IPS DF 19.7 (cell line): ENCODE results near the gene RAPGEF6.
"Not testable (repeated sequence)": the region's sequence is repeated elsewhere in the genome, so short reads cannot be mapped to it uniquely, and the experiment has no call there.

ENCODE experiments used
- DNase-seq: peaks from one replicate; pipeline ENCODE4 v3.0.0-alpha.2; 2013; ENCODE audit warnings: low read depth, low spot score

The RAPGEF6 gene

GRCh38 chr5:131608597-131608996 lies 26.4 kb downstream of the RAPGEF6 start:
- no peak for DNase-seq

DNA sequence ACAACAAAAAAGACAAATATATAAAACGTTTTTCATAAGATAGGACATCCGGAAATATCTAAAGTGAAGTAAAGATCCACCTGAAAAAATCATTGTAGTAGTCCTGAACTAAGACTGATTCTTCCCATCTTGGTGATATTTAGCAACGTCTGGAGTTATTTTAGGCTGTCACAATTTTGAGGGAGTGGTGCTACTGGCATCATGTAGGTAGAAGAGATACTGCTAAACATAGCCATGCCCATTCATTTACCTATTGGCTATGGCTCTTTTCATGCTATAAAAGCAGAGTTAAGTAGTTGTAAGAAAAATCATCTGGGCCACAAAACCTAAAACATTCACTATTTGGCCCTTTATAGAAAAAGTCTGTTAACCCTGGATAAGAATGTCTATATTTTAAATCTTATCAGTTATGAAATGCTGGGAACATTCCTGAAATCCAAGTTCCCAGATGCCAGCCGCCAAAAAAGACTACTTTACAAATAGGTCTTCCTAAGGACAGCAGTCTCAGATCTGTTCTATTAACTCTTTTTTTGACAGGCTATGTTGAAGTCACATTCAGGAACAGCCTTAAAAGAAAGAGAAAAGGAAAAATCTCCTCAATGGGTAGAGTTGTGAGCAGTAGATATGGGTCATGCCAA lies 27.0 kb downstream of the RAPGEF6 start:
- no peak for DNase-seq

GRCh38 chr5:131607418-131607817 lies 27.6 kb downstream of the RAPGEF6 start:
- DNase-seq, result no peak

GRCh38 chr5:131605086-131605485 lies 29.9 kb downstream of the RAPGEF6 start:
- no peak for DNase-seq

DNA sequence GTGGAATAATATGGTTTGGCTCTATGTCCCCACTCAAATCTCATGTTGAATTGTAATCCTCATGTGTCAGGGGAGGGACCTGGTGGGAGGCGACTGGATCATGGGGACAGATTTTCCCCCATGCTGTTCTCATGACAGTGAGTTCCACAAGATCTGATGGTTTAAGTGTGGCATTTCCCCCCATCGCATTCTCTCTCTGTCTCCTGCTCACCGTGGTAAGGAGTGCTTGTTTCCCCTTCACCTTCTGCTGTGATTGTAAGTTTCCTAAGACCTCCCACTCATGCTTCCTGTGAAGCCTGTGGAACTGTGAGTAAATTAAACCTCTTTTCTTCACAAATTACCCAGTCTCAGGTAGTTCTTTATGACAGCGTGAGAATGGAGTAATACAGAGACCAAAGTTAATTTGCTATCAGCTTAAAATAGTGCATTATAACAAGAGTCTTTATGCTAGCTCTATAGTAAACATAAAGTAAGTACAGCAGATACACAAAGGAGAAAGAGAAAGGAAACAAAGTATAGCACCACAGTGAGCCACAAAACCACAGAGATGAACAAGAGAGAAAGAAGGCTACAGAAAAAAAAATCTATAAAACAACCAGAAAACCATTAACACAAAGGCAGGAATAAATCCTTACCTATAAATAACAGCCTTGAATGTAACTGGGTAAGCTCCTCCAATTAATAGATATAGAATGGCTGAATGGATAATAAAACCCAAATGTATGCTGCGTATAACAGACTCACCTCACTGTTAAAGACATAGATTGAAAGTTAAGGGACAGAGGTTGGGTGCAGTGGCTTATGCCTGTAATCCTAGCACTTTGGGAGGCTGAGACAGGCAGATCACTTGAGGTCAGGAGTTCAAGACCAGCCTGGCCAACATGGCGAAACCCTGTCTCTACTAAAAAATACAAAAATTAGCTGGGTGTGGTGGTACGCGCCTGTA lies 39.7 kb downstream of the RAPGEF6 start:
- no peak for DNase-seq

DNA sequence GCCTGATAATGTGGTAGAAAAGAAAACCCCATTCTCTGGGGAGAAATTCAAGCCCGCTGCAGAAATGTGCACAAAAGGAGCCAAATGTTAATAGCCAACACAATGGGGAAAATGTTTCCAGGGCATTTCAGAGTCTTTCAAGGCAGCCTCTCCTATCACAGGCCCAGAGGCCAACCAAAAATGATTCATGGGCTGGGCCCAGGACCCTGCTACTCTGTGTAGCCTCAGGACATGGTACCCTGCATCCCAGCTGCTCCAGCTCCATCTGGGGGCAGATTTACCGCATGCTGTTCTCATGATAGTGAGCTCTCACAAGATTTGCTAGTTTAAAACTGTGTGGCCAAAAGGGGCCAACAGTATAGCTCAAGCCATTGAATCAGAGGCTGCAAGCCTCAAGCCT lies 41.1 kb downstream of the RAPGEF6 start:
- no peak for DNase-seq

- not testable (repeated sequence) for DNase-seq
Measured at GRCh38 chr5:131593436-131593835, 41.6 kb downstream of the RAPGEF6 start.

GRCh38 chr5:131589510-131590348 lies 45.3 kb downstream of the RAPGEF6 start:
- DNase-seq, result peak; percentile 47

DNA sequence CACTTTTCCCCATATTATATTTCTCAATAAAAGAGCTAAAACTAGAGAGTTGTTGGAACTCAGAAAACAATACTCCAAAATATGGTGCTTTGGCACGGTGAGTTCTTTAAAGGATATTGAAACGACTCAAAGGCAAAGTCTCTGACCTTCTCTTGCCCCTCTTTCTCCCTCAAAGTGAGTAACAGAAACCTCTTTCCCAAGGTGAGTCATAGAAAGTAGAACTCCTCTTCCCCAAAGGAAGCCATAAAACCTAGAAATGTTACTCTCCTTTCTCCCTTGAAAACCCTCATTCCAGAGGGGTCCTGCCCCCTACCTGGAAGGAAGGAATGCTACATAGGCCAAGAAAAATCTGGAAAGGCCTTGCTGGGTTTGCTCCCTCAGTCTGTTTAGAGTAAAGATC lies 47.5 kb downstream of the RAPGEF6 start:
- DNase-seq, result no peak

- DNase-seq, result no peak
Measured at GRCh38 chr5:131581702-131582101, 53.3 kb downstream of the RAPGEF6 start.

DNA sequence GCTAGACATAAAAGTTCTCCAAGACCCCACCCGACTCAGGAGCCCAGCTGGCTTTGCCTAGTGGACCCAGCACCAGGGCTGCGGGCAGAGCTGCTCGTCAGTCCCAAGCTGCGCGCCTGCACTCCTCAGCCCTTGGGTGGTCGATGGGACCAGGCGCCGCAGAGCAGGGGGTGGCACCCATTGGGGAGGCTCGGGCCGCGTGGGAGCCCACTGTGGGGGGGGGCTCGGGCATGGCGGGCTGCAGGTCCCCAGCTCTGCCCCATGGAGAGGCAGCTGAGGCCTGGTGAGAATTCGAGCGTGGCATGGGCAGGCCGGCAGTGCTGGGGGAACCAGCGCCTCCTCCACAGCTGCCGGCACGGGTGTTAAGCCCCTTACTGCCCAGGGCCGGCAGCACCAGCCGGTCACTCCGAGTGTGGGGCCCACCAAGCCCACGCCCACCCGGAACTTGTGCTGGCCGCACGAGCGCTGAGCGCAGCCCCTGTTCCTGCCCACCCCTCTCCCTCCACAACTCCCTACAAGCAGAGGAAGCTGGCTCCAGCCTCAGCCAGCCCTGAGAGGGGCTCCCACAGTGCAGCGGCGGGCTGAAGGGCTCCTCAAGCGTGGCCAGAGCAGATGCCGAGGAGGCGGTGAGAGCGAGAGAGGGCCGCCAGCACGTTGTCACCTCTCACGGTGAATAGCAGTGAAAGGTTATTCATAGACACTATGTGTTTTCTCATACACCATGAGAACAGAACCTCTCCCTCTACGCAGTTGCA lies 54.9 kb downstream of the RAPGEF6 start:
- no peak for DNase-seq

GRCh38 chr5:131575660-131576227 lies 59.3 kb downstream of the RAPGEF6 start:
- DNase-seq, result no peak

DNA sequence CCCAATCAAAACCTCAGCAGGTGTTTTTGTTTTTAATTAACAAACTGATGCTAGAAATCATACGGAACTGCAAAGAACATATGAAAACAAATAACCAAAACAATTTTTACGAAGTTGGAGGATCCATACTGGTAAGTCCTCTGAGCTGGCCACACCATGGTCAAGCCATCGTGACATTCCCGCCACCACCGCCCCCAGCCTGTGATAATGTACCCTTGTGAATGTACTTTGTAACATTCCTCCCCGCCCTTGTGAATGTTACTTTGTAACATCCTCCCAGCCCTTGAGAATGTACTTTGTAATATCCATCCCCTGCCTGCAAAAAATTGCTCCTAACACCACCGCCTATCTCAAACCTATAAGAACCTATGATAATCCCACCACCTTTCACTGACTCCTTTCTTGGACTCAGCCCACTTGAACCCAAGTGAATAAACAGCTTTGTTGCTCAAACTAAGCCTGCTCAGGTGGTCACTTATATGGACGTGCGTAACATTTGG lies 63.3 kb downstream of the RAPGEF6 start:
- no peak for DNase-seq

- DNase-seq, result no peak
Measured at GRCh38 chr5:131570757-131571156, 64.3 kb downstream of the RAPGEF6 start.

DNA sequence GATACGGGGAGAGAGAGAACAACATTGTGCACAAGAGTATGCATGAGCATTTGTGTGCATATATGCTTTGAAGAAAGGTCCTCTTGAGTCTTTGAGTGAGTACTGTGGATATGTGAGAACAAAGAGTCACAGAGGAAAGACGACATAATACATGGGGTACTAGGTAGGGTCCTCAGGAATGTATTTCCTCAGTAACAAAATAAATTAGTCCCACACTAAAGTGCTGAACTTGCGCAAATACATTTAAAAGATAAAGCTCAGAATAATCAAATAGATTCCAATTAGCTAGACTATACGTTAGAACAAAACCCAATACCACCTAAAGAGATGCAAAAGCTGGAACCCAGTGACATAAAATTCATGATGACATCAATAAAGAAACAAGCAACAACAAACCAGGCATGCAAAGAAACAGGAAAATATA lies 70.8 kb downstream of the RAPGEF6 start:
- no peak for DNase-seq

- peak; percentile 2 for DNase-seq
Measured at GRCh38 chr5:131563434-131564228, 71.4 kb downstream of the RAPGEF6 start.

GRCh38 chr5:131550606-131551005 lies 84.4 kb downstream of the RAPGEF6 start:
- no peak for DNase-seq

DNA sequence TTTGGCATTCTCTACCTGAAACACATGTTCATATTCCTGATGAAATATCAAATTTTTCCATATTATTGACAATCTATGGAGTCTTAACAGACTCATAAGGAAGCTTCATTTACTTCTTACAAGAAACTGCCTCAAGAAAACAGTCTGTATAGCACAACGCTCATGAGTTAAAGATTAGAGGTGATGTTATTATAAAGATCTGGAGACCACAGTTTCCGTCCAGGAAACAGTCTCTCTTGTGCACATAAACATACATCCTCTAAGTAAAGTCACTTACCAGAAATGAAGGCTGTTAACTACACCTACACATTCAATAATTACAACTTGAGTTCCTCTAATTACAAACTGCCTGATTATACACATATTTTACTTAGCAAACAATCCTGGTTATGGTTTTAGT lies 86.9 kb downstream of the RAPGEF6 start:
- no peak for DNase-seq

DNA sequence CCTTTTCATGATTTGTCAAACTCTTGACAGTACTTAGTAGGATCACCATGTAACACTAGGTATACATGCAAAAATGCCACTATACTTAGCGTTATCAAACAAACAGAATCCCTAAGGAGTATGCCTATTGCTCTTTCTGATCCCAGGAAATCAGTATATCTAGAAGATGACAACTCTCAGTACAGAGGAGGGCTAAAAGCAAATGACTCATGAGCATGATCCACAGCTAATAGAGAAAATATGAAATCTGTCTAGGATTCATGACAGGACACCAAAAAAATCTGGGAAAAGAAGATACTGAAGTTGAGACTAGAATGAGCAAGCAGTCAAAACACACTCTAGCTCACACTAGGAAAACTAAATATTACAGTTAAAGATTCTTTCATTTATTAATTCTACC lies 89.2 kb downstream of the RAPGEF6 start:
- no peak for DNase-seq

DNA sequence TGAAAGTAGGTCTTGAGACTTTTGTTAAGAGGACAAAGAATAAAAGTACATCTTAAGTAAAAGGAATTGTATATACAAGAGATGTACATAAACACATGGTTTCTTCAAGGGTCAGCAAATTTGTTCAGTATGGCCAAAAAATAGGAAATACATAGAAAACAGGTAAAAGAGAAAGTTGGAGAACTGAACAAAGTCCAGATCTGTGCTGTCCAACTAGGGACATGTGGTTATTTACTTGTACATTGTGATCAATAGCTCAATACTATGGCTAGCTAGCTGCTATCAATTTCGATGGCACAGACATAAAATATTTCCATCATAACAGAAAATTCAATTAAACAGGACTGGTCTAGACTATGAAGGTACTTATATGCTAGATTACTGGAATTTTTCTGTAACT lies 92.3 kb downstream of the RAPGEF6 start:
- DNase-seq, result no peak
